HCT116 (cell line): ENCODE measurements around the gene MAP2K2. TPM values are rescaled to one million over a fixed set of nuclear protein-coding genes. Genes with fewer than 3 reads are reported as not detected.

Experiments used
- ATAC-seq: fragments of 200-7000 bp; cut with Tn5 transposase; 2 replicates; pipeline ENCODE4 v1.9.1; 2020; ENCODE audit warnings: mild to moderate bottlenecking, moderate library complexity
- BruUV-seq: library from RNA; stranded (reverse); fragments of 400-500 nt; replicated peaks from 2 replicates; lab custom pipeline; 2021; lab: Mats Ljungman, UMichigan
- CTCF ChIA-PET: fragments of 300-600 bp; sonication (Branson Sonifier 250); formaldehyde crosslinking; loops from one replicate; lab custom pipeline; 2021; ENCODE audit warnings: antibody characterized with exemption; lab: Charles Lee
- POLR2A ChIA-PET: fragments of 300-600, 350-600 bp; sonication (Branson Sonifier 250); formaldehyde crosslinking; loops from one replicate; lab custom pipeline; 2021; ENCODE audit warnings: antibody characterized with exemption; lab: Charles Lee
- RAD21 ChIA-PET, 2 experiments: fragments of 300-600 bp; sonication (Branson Sonifier 250); formaldehyde crosslinking; loops; one replicate each; lab custom pipeline; 2023; ENCODE audit warnings: low total read pairs in 2 of 2; ENCODE audit not compliant: uncharacterized antibody in 2 of 2, unreplicated experiment in 2 of 2, low non-redundant PET in 1 of 2; lab: Charles Lee
- DNase-seq: peaks from one replicate; pipeline ENCODE4 v3.0.0-alpha.2; 2010; ENCODE audit warnings: low read depth, low spot score
- H2AFZ ChIP-seq: fragments of 200-600 bp; shearing (Covaris generic), sonication (generic); 2 replicates; pipeline ENCODE4 v1.6.1; 2017; ENCODE audit warnings: low read depth, mixed run types, mixed read lengths, antibody characterized with exemption, low read length; ENCODE audit not compliant: poor library complexity, severe bottlenecking
- H3K27ac ChIP-seq: 2 replicates; pipeline ENCODE4 v1.5.1; 2012; ENCODE audit warnings: low read depth, low read length
- H3K27me3 ChIP-seq: fragments of 200-600 bp; sonication (generic); 2 replicates; pipeline ENCODE4 v1.6.1; 2016; ENCODE audit warnings: mixed run types, low read length, mixed read lengths; ENCODE audit not compliant: insufficient read depth
- H3K36me3 ChIP-seq, 2 experiments: fragments of 200-500 bp in 1 of 2; fragments of 200-600 bp in 1 of 2; sonication (Bioruptor generic) in 1 of 2; sonication (generic) in 1 of 2; 2 replicates each; pipeline versions ENCODE4 v1.5.1 to v1.6.1; 2014 to 2016; ENCODE audit warnings: low read length in 2 of 2, inconsistent platforms in 1 of 2, mixed read lengths in 1 of 2, mixed run types in 1 of 2; ENCODE audit not compliant: insufficient read depth in 2 of 2, control insufficient read depth in 1 of 2
- H3K4me1 ChIP-seq, 2 experiments: fragments of 200-600 bp in 1 of 2; sonication (generic) in 1 of 2; 2 replicates each; pipeline versions ENCODE4 v1.5.1 to v1.6.1; 2012 to 2017; ENCODE audit warnings: low read length in 2 of 2, inconsistent platforms in 1 of 2, mild to moderate bottlenecking in 1 of 2, mixed read lengths in 1 of 2, mixed run types in 1 of 2, moderate library complexity in 1 of 2; ENCODE audit not compliant: insufficient read depth in 2 of 2, control insufficient read depth in 1 of 2
- H3K4me2 ChIP-seq: fragments of 200-600 bp; sonication (generic); 2 replicates; pipeline ENCODE4 v1.6.1; 2017; ENCODE audit warnings: mixed run types, low read length, mixed read lengths
- H3K4me3 ChIP-seq, 2 experiments: fragments of 200-600 bp in 1 of 2; sonication (generic) in 1 of 2; replicated peaks in 1 of 2; 2 replicates each; pipeline ENCODE4 v1.5.1; 2011 to 2016; ENCODE audit warnings: low read length in 2 of 2, control low read depth in 1 of 2, low read depth in 1 of 2, mild to moderate bottlenecking in 1 of 2, mixed read lengths in 1 of 2, mixed run types in 1 of 2
- H3K79me2 ChIP-seq: fragments of 200-600 bp; sonication (generic); 2 replicates; pipeline ENCODE4 v1.6.1; 2017; ENCODE audit warnings: mild to moderate bottlenecking, mixed run types, low read length, moderate library complexity, mixed read lengths; ENCODE audit not compliant: insufficient read depth
- H3K9ac ChIP-seq: fragments of 200-600 bp; sonication (generic); 2 replicates; pipeline ENCODE4 v1.6.1; 2016; ENCODE audit warnings: low read length, mixed read lengths
- H3K9me2 ChIP-seq: fragments of 200-600 bp; sonication (generic), shearing (Covaris generic); 2 replicates; pipeline ENCODE4 v1.6.1; 2017; ENCODE audit warnings: mixed run types, mild to moderate bottlenecking, moderate library complexity; ENCODE audit not compliant: insufficient read depth
- H3K9me3 ChIP-seq, 2 experiments: fragments of 200-500 bp in 1 of 2; fragments of 200-600 bp in 1 of 2; sonication (Bioruptor generic) in 1 of 2; sonication (generic) in 1 of 2; 2 replicates each; pipeline ENCODE4 v1.6.1; 2014 to 2017; ENCODE audit warnings: low read length in 2 of 2, mixed read lengths in 2 of 2, inconsistent platforms in 1 of 2, low read depth in 1 of 2, mild to moderate bottlenecking in 1 of 2, mixed run types in 1 of 2, moderate library complexity in 1 of 2; ENCODE audit not compliant: control insufficient read depth in 1 of 2, insufficient read depth in 1 of 2
- H4K20me1 ChIP-seq: fragments of 200-600 bp; sonication (generic), shearing (Covaris generic); 2 replicates; pipeline ENCODE4 v1.6.1; 2017; ENCODE audit warnings: mixed run types, mild to moderate bottlenecking, moderate library complexity; ENCODE audit not compliant: insufficient read depth
- ATF3 ChIP-seq: IDR thresholded peaks from 2 replicates; pipeline ENCODE4 v1.6.1; 2012
- CBX3 ChIP-seq: IDR thresholded peaks from 2 replicates; pipeline ENCODE4 v1.6.1; 2012; ENCODE audit warnings: low read depth
- CTCF ChIP-seq, 3 experiments: fragments of 200-600 bp in 1 of 3; sonication (generic) in 1 of 3; IDR thresholded peaks in 2 of 3; conservative IDR thresholded peaks in 1 of 3; 2 replicates each; pipeline ENCODE4 v1.5.1; 2012 to 2017; ENCODE audit warnings: low read depth in 2 of 3, low read length in 2 of 3, antibody characterized with exemption in 1 of 3, borderline replicate concordance in 1 of 3, control low read depth in 1 of 3, mild to moderate bottlenecking in 1 of 3, mixed read lengths in 1 of 3, mixed run types in 1 of 3, moderate library complexity in 1 of 3; ENCODE audit not compliant: insufficient read depth in 1 of 3
- EGR1 ChIP-seq: IDR thresholded peaks from 2 replicates; pipeline ENCODE4 v1.6.1; 2012; ENCODE audit warnings: low read depth
- ELF1 ChIP-seq: IDR thresholded peaks from 2 replicates; pipeline ENCODE4 v1.6.1; 2012; ENCODE audit warnings: low read depth, borderline replicate concordance
- EZH2 ChIP-seq: fragments of 200-600 bp; sonication (generic); IDR thresholded peaks from 2 replicates; pipeline ENCODE4 v1.6.1; 2017; ENCODE audit warnings: antibody characterized with exemption, mixed run types
- EZH2phosphoT487 ChIP-seq: fragments of 200-600 bp; IDR thresholded peaks from 2 replicates; pipeline ENCODE4 v1.6.1; 2018; ENCODE audit warnings: antibody characterized with exemption, borderline replicate concordance
- JUND ChIP-seq: IDR thresholded peaks from 2 replicates; pipeline ENCODE4 v1.6.1; 2012
- POLR2A ChIP-seq: IDR thresholded peaks from 2 replicates; pipeline ENCODE4 v1.7.0; 2011; ENCODE audit warnings: borderline replicate concordance; ENCODE audit not compliant: insufficient read depth, insufficient read length; ENCODE audit errors: extremely low read depth
- POLR2AphosphoS5 ChIP-seq: IDR thresholded peaks from 2 replicates; pipeline ENCODE4 v1.6.1; 2011; ENCODE audit warnings: mild to moderate bottlenecking, low read depth, low read length, moderate library complexity
- RAD21 ChIP-seq: IDR thresholded peaks from 2 replicates; pipeline ENCODE4 v1.6.1; 2012; ENCODE audit warnings: low read depth, mild to moderate bottlenecking
- SIN3A ChIP-seq: IDR thresholded peaks from 2 replicates; pipeline ENCODE4 v1.6.1; 2012; ENCODE audit warnings: low read depth
- SRF ChIP-seq: IDR thresholded peaks from 2 replicates; pipeline ENCODE4 v1.6.1; 2012; ENCODE audit warnings: low read depth
- TCF7L2 ChIP-seq: IDR thresholded peaks from 2 replicates; pipeline ENCODE4 v1.7.0; 2011; ENCODE audit warnings: borderline replicate concordance, inconsistent platforms; ENCODE audit not compliant: insufficient read depth, insufficient read length; ENCODE audit errors: extremely low read depth
- YY1 ChIP-seq: IDR thresholded peaks from 2 replicates; pipeline ENCODE4 v1.6.1; 2011; ENCODE audit warnings: low read length, low read depth, moderate library complexity, mild to moderate bottlenecking; ENCODE audit not compliant: insufficient replicate concordance; ENCODE audit errors: extremely low read depth
- ZNF274 ChIP-seq: fragments of 200-500 bp; sonication (Bioruptor generic); IDR thresholded peaks from 2 replicates; pipeline ENCODE4 v1.6.1; 2014; ENCODE audit warnings: mild to moderate bottlenecking, low read depth, low read length, inconsistent platforms
- intact Hi-C: fragments of 100-400 bp; cut with micrococcal nuclease; formaldehyde crosslinking; loops from 2 replicates; pipeline ENCODE4 v1.10.0; 2022
- total RNA-seq: library from RNA; stranded (reverse); gene quantifications from one replicate; pipeline ENCODE4 v1.2.1, GENCODE V29; 2021; ENCODE audit not compliant: unreplicated experiment
- TF ChIP-seq, protein P1 (sequence below): IDR thresholded peaks from 2 replicates; pipeline ENCODE4 v1.6.1; 2011; ENCODE audit warnings: mild to moderate bottlenecking, low read length, moderate library complexity; ENCODE audit not compliant: insufficient replicate concordance; ENCODE audit errors: extremely low read depth

Gene MAP2K2
- total RNA-seq, 1 experiment from 2014 or later: 186 TPM

DNA sequence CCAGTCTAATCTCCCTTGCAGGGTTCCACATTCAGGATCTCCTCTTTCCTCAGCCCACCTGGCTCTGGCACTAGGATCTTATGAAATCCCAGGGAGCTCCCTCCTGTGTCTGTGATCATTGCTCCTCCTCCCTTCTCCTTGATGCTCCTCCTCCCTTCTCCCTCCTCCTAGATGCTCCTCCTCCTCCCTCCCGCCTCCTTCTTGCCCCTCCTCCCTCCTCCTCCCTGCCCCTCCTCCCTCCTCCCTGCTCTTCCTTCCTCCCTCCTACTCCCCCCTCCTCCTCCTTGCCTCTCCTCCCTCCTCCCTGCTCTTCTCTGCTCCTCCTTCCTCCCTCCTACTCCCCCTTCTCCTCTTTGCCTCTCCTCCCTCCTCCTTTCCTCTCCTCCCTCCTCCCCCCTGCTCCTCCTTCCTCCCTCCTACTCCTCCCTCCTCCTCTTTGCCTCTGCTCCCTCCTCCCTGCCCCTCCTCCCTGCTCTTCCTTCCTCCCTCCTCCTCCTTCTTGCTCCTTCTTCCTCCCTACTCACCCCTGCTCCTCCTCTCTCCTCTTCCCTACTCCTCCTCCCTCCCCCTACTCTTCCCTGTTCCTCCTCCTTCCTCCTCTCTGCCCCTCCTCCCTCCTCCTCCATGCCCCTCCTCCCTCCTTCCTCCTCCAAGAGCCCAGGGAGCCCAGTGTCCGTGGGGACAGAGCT, 42.3 kb downstream of the MAP2K2 start:
- intact Hi-C loops: no loop called here
- BruUV-seq: no TSS peak
- POLR2A ChIA-PET: no interaction called here

More for the DNA sequence above, 42.3 kb downstream of the MAP2K2 start:
- TF ChIP-seq RAD21: no peak
- TF ChIP-seq SIN3A: no peak
- TF ChIP-seq SRF: no peak
- TF ChIP-seq CTCF (IDR thresholded peaks at IDR 0.05 in 2 of 3, conservative IDR thresholded peaks at IDR 0.05 in 1 of 3; ENCODE audit: borderline replicate concordance in 1 of 3, insufficient read depth in 1 of 3, low read depth in 2 of 3, low read length in 2 of 3): no peak
- no peak for TF ChIP-seq EZH2phosphoT487
- no peak for TF ChIP-seq ATF3
- TF ChIP-seq, protein P1, sequence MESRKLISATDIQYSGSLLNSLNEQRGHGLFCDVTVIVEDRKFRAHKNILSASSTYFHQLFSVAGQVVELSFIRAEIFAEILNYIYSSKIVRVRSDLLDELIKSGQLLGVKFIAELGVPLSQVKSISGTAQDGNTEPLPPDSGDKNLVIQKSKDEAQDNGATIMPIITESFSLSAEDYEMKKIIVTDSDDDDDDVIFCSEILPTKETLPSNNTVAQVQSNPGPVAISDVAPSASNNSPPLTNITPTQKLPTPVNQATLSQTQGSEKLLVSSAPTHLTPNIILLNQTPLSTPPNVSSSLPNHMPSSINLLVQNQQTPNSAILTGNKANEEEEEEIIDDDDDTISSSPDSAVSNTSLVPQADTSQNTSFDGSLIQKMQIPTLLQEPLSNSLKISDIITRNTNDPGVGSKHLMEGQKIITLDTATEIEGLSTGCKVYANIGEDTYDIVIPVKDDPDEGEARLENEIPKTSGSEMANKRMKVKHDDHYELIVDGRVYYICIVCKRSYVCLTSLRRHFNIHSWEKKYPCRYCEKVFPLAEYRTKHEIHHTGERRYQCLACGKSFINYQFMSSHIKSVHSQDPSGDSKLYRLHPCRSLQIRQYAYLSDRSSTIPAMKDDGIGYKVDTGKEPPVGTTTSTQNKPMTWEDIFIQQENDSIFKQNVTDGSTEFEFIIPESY: no peak
- TF ChIP-seq CBX3: no peak
- TF ChIP-seq TCF7L2: no peak
- no peak for TF ChIP-seq POLR2A
- TF ChIP-seq EZH2: no peak
- no peak for TF ChIP-seq POLR2AphosphoS5
- no peak for TF ChIP-seq JUND
- no peak for TF ChIP-seq EGR1
- TF ChIP-seq ZNF274: no peak
- TF ChIP-seq YY1: no peak
- no peak for TF ChIP-seq ELF1
- no peaks in the 10 kb centered on the region for H3K9me2 ChIP-seq
- no peak overlapping the region for H3K4me2 ChIP-seq
- no peaks in the 10 kb centered on the region for H3K79me2 ChIP-seq
- H3K27ac ChIP-seq: no peak overlapping the region; the same call in 1 of the 2 replicates
- H2AFZ ChIP-seq: no peak overlapping the region
- RAD21 ChIA-PET: interaction anchor here in 1 of 2 experiments (0.7 kb wide), 1 partner anchor 50 kb away, joined by 4 read pairs; no protein-coding TSS in a partner anchor
- H3K9ac ChIP-seq: no peak overlapping the region
- no peaks in the 10 kb centered on the region for H3K9me3 ChIP-seq
- CTCF ChIA-PET: no interaction called here
- H3K4me3 ChIP-seq: no peak overlapping the region
- H3K36me3 ChIP-seq: no peaks in the 10 kb centered on the region
- DNase-seq: no peak
- H3K4me1 ChIP-seq: peaks cover 12 to 38% of the 10 kb centered on the region in 2 experiments
- H4K20me1 ChIP-seq: no peaks in the 10 kb centered on the region
- H3K27me3 ChIP-seq: no peaks in the 10 kb centered on the region
- peak; percentile 56 for ATAC-seq
